NCI-H748 (cell line): Measurements from ENCODE around the gene VAV2.

Experiments
- DNase-seq: peaks from one replicate; lab custom pipeline; 2025; ENCODE audit not compliant: unreplicated experiment; lab: John Stamatoyannopoulos, UW

VAV2 gene

DNA sequence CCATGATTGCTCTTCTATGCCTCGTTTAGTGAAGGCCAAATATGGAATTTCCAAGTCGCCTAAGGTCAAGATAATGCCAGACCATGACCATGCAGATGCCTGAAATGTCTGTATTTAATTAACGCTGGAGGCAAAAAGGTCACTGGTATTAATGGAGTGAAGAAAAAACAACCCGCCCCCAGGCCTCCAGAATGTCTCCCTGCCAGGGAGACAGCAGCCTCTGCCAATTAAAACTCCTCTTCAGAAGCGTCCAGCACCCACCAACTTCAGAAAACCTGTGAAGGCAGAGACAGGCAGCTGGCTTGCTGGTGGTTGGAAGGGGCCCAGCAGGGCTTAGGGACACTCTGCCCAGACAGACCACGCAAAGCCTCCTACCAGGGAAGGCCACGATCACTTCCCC, 94.4 kb downstream of the VAV2 start:
- DNase-seq: no peak

DNA sequence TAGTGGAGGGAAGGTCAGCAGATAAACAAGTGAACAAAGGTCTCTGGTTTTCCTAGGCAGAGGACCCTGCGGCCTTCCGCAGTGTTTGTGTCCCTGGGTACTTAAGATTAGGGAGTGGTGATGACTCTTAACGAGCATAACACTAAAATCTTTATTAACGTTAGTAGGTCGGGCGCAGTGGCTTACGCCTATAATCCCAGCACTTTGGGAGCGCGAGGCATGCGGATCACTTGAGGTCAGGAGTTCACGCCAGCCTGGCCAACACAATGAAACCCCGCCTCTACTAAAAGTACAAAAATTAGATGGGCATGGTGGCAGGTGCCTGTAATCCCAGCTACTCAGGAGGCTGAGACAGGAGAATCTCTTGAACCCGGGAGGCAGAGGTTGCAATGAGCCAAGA, 96.1 kb downstream of the VAV2 start:
- peak; percentile 62 for DNase-seq

- peak; percentile 31 for DNase-seq
Observed at GRCh38 chr9:133895335-133895734, 96.8 kb downstream of the VAV2 start.

DNA sequence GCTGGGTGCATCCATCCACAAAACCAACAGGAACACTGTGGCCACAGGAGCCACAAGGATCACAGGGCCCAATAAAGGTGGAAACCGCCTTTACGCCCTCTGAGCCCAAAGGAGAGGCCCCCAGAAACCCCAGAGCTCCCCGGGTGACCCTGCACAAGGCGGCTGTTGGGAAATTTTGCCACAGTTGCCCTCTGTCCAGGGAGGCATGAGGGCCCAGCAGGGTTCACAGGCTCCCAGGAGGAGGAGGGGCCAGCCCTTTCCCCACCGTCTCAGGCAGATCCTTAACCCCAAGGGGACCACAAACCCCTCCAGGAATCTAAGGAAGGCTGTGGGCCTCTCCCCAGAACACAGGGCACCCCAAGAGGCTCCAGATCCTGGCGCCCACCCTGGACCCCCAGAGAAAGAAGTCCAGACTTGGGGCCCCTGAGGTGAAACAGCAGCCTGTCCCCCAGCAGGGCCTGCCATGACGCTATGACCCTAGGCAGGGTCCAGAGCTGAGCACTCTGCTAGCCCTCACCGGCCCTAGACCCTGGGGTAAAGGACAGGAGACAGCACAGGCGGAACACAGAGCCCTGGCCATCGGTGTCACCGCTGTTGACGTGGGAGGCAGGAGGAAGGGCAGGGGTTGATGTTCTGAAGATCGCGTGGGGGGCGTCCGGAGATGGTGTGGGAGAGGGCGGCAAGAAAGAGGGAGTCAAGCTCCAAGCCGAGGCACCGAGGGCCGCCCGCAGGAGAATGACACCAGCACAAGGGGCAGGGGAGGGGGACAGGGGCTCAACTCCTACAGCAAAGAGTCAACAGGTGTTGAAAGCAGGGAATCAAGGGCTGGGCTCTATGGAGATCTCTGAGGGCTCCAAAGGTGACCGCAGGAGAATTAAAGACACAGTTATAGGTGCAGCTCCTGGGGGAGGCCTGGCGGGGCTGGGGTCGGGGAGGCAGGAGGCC, 97.5 kb downstream of the VAV2 start:
- DNase-seq: no peak

DNA sequence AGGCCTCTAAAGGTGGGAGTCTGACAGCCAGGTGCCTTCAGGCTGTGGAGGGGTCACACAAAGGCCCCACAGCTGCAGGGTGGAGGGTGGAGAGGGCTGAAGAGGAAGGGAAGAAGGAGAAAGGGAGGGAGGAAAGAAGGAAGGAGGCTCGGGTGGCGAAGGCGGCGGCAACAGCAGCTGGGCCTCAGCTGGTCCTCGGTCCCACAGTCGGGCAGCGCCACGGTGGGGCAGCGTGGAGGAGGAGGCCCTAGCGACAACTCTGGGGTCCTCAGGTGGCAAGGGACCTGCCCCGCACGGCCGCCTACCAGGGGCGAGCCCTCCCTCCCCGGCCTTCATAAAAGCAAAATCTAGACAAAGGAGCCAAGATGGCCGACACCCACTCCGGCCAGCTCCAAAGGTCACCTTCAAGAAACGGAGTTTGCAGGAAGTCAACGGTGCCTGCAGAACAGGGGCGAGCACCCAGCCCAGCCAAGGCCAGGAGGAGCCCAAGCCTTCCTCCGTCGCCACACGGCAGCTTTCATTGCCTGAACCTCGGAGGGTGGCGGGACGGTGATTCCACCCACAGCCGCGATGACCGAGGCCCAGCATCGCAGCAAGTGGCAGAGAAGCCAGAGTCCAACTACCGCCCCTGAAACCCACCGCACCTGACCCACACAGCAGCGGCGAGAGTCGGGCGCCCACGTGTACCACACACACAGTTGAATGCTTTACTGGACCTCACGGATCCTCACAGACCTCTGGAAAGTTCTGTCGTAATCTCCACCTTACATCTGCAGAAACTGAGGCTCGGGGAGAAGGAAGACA, 98.7 kb downstream of the VAV2 start:
- no peak for DNase-seq

- DNase-seq: peak; percentile 90
Observed at GRCh38 chr9:133892193-133892920, 99.8 kb downstream of the VAV2 start.

- no peak for DNase-seq
Observed at GRCh38 chr9:133891741-133892140, 100.4 kb downstream of the VAV2 start.

GRCh38 chr9:133890583-133890982, 101.5 kb downstream of the VAV2 start:
- DNase-seq: no peak

DNA sequence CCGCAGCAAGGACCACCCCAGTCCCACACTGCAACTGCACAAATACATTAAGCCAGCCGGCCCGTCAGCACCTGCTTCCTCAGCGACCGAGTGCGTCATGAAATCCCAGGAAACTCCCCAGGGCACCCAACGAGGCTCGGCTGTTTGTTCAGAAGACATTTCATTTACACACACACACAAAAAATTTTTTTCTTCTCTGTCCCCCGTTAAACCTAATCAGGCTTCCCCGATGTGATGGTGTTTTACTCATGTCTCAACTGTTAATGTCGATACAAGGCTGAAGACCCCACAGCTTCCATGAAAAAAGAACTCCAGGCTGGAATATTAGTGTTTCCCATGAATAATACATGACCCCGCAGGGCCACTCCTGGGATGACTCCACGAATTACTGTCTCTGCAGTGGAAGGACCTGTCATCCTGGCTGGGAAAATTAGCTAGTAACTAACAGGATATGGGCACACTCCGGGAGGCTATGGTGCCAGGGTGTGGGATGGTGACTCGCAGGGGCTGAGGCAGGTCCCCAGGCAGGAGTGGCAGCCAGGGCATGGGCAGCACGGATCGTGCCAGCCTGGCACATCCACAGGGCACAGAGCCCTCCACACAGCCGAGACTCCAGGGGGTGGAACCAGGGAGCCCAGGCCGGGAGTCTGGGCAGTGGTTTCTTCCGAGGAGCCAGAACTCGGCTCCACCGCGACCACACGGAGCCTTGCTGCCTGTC, 102.4 kb downstream of the VAV2 start:
- DNase-seq: peak; percentile 84

DNA sequence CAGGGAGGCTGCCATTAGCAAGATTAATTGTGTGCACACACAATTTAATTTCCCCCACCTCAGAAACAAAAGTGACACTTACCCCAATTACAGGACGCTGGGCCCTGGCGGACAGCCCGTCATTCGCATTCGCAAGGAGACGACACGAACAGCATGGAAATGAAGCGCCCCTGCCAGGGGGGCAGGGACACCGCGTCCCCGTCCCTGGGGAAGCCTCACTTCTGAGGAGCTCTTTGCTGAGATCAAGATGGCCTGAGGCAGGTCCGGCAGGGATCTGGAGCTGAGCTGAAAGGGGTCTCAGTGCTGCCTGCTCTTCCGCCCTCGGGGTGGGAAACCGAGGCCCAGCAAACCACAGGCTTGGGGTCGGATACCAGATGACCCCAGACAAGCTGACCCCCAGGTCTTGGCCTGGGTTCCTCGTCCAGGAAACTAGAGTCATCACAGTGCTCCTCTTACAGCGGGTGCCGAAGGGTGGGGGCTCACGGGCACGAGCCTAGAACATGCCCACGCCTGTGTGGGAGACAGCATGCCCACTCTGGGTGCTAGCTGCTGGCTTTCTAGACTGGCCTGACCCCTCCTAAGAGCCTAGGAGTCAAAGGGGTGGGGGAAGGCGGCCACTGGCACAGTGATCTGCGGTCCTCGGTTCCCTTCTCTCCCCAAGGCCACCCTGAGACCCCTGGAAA, 103.2 kb downstream of the VAV2 start:
- no peak for DNase-seq

DNA sequence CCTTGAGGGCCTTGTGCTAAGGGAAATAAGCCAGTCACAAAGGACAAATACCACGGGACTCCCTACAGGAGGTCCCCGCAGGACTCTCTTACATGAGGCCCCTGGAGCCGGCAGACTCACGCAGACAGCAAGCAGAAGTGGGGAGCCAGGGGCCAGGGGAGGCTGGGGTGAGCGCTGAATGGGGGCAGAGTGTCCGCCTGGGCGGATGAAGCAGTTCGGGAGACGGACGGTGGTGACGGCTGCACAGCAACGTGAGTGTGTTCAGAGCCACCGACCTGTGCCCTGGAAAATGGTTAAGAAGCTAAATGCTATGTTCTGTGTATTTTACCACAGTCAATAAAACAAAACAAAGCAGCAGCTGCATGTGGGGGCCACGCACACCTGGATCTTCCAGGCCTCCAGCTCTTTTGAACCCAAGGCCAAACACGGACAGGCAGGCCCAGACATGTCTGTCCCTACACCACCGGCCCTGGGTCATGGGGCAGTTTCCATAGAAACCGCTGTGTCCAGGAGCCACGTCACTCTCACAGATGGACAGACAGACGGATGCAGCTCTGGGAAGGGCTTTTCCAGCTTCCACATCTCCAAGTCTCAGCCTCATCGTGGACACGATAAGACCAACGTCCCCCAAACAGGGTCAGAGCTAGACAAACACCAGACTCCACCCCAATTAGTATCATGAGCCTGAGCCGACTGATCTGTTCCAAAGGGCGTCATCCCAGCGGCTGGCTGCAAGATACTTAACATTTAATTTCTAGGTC, 103.9 kb downstream of the VAV2 start:
- peak; percentile 100 for DNase-seq

GRCh38 chr9:133887540-133888047, 104.5 kb downstream of the VAV2 start:
- peak; percentile 69 for DNase-seq

- peak; percentile 92 for DNase-seq
Observed at GRCh38 chr9:133886563-133887501, 105.3 kb downstream of the VAV2 start.

DNA sequence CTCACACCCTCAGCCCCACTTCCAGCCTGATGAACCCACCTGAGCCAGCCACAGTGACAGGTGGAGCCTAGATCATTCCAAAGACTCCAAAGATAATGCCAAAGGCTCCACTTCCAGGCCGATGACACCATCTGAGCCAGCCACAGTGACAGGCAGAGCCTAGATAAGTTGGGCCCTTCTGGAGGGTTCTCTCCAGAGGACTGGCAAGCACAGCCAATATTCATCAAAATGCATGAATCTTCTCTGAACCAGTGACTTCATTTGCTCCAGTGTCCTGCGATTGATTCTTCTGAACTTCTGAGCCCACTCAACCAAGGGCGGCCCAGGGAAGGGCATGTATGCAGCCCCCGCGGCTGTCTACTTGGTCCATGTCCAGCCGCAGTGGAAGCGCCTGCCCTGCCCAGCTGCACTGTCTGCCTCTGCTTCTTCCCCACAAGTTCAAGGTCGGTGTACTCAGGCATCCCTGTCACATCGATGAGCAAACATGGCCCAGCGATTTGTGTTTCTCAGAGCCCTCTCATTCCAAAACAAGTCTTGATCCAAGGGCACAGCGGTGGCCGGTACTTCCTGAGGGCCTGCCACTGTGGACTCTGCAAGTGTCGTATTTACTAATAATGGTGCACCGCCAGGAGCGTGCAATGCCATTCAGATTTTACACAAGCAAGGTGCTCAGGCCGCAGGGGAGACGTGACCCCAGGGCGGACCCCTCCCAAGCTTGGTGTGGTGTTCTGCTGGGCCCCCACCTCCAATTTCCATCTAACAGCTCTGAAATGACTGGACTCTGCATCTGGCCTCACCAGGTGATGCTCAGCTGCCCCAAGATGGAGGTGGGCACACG, 107.0 kb downstream of the VAV2 start:
- no peak for DNase-seq

DNA sequence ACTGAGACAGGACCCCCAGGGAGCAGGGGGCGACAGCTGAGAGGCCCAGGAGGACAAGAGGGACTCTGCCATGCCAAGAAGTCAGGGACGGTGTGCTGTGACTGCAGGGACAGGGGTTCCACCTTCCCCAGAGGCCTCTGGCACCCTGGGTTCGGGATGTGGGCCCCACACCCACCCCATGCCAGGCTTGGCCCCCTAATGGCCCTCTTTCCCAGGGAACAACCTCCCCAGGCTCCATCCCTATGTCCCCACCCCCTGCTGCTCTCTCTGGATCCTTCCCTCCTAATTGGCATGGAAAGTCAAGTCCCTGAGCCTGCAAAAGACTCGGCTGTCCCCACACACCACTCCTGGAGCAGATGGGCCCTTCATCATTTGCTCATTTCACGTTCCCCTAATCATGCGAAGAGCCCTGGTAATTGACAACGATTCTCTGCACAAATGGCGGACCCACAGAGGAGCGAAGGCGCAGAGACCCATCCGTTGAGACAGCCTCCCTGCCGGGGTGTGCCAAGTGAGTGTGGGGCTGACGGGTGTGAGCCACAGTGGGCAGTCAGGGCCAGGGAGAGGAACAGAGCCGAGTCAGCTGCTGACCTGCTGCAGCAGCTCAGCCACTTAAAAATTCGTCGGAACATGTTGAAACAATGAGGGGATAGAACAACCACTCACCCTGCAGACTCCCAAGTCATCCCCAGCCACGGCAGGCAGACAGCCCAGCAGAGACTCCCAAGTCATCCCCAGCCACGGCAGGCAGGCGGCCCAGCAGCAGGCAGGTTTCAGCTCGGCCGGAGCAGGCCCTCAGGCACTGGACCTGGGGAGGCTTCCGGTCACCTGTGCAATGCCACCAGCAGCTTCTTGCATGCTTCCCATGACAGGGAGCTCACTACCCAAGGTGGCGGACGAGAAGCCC, 109.0 kb downstream of the VAV2 start:
- no peak for DNase-seq
